IPS-20b (cell line): ENCODE data around the gene POU2F3.
A peak's percentile ranks its signal among the peaks of the same experiment; 100 is the strongest.

ENCODE experiments used
- H3K27ac ChIP-seq: one replicate; pipeline ENCODE4 v1.5.1; 2013; ENCODE audit warnings: low read length
- H3K27me3 ChIP-seq: 2 replicates; pipeline ENCODE4 v1.6.1; 2013; ENCODE audit warnings: mild to moderate bottlenecking, low read length, inconsistent platforms; ENCODE audit not compliant: insufficient read depth
- H3K36me3 ChIP-seq: 2 replicates; pipeline ENCODE4 v1.6.1; 2013; ENCODE audit warnings: low read depth, mild to moderate bottlenecking, inconsistent platforms, low read length, moderate library complexity; ENCODE audit not compliant: insufficient read depth
- H3K4me1 ChIP-seq: 2 replicates; pipeline ENCODE4 v1.6.1; 2013; ENCODE audit warnings: mild to moderate bottlenecking, control low read depth, inconsistent platforms, low read length, moderate library complexity; ENCODE audit not compliant: insufficient read depth
- H3K4me3 ChIP-seq: 2 replicates; pipeline ENCODE4 v1.5.1; 2013; ENCODE audit warnings: mild to moderate bottlenecking, low read length, inconsistent platforms
- H3K9ac ChIP-seq: 2 replicates; pipeline ENCODE4 v1.6.1; 2013; ENCODE audit warnings: low read depth, mild to moderate bottlenecking, inconsistent platforms, low read length, moderate library complexity
- H3K9me3 ChIP-seq: 2 replicates; pipeline ENCODE4 v1.6.1; 2013; ENCODE audit warnings: mild to moderate bottlenecking, low read depth, low read length, inconsistent platforms; ENCODE audit not compliant: insufficient read depth

POU2F3 gene

DNA sequence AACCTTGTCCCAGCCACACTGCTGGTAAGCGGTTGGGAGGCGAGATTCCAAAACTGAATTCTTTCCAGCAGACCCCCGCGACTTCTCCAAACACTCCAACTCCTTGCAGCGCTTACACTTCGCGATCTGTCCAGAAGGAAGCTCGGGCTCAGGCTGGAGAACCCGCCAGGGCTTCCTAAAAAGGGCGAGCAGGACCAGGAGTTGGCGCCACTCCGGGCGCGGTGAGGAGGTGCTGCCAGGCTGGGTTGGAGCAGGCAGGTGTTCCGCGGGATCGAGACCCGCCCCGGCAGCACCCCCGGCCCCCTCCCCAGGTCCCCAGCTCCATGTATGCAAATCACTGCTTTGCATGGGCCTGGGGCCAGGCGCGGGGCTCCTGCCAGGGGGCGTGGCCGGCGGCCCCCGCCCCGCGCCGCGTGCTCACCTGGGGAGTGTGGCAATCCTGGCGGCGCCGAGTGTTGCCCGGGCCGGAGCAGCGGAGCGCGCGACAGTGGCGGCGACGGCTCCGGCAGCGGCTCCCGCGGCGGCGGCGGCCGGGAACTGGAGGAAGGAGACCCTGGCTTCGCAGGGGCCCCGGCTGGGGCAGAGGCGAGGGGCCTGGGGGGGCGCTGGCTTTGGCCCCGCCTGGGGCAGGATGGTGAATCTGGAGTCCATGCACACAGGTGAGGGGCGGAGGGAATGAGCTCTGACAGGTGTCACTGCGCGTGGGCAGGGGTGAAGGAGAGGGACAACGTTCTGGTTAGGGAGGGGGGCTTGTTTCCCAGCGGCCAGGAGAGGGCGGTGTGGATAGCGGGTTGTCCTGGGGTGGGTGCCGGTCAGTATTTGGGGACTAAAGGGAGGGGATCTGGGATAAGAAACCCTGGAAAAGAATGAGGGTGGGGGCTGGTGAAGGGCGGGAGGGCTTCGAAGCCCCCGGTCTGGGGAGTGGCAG is at the start of gene POU2F3:
TSS of gene POU2F3 (plus strand) at position 428 of the 928 bp plus-strand sequence. CDS start at position 632, 204 bp downstream.
- Histone ChIP-seq H3K36me3 (no peaks in the 10 kb centered on the region), H3K9ac (no peak within 1 kb of the TSS), H3K27ac (no peak within 1 kb of the TSS), H3K4me3 (peak within 1 kb of the TSS; percentile 62), H3K4me1 (peaks cover 5% of the 10 kb centered on the region), H3K9me3 (no peaks in the 10 kb centered on the region), H3K27me3 (peaks cover 45% of the 10 kb centered on the region)

DNA sequence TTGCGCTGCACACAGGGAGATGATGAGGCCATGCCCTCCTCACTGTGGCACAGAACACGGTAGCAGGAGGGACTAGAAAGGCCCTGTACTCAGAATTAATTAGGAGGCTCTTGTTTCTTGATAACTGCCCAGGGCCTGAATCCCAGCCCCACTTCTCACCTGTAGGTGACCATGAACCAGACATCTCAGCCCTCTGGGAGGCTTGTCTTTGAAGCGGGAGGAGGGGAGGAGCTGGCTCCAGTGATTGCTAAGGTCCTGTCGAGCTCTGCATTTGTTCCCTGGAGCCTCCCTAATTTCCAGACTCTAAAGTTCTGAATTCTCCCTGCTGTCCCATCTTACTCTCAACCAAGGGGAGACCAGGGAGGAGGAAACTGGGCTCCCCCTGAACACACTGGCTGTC is 48.9 kb upstream of the POU2F3 start:
- no peaks in the 10 kb centered on the region for H3K36me3 ChIP-seq
- no peaks in the 10 kb centered on the region; the same call in 1 of the 2 replicates for H3K9me3 ChIP-seq
- no peak overlapping the region for H3K9ac ChIP-seq
- peaks cover 39% of the 10 kb centered on the region for H3K27me3 ChIP-seq
- no peak overlapping the region for H3K4me3 ChIP-seq
- no peak overlapping the region for H3K27ac ChIP-seq
- peaks cover 5% of the 10 kb centered on the region; the same call in 1 of the 2 replicates for H3K4me1 ChIP-seq

DNA sequence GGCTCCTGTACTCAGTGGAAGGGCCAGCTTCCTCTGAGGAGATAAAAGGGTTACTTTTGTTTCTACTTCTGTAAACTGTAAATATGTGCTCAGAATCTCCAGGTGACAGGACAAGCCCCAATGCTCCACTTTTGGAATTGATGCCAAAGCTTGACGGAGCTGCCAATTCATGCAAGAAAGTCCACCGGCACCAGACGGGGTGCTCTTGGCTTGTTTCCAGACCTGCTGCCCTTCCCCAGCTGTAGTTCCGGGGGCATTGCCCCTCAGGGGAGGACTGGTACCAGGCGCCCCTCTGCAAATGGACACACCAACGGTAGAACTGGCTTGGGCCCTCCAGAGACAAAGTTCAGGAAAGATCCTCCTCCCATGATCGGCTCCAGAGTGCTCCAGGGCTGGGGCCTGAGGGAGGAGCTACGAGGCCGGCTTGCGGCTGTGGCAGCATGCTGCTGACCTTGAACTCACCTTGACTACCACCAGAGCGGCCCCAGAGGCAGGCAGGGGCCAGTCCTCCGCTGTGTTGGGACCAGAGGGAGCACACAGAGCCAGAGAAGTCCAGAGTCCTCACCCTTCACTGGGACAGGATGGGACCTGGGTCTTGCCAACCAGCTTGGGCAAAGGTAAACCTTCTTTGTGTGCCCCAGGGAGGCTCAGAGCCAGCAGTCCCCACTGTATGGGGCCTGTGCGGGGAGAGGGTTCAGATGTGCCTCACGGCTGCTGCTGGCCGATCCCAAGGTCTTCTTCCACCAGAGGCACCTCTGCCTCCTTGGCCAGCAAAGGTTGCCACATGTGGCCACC is 46.9 kb upstream of the POU2F3 start:
- H3K9me3 ChIP-seq = no peaks in the 10 kb centered on the region; the same call in 1 of the 2 replicates
- peaks cover 56% of the 10 kb centered on the region for H3K27me3 ChIP-seq
- no peak overlapping the region for H3K9ac ChIP-seq
- H3K36me3 ChIP-seq = no peaks in the 10 kb centered on the region
- H3K27ac ChIP-seq = no peak overlapping the region
- peaks cover 8% of the 10 kb centered on the region; the same call in 1 of the 2 replicates for H3K4me1 ChIP-seq
- no peak overlapping the region for H3K4me3 ChIP-seq

DNA sequence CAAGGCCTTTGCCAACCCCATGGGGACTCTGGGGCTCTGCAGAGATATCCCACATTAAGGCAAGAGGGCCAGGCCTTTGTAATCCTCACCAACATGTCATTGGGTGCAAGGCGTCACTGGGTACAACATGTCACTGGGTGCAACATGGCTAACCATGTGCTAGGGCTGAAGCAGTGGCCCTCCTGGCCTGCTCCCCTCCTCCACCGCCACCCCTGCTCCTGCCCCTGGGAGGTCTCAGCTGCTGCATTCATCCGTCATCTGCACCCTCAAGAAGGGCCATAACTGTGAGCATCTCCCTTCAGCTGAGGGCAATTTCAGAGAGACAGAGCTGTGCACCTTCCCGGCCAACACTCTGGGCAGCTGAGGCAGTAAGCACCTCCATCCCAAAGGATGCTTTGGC is 45.8 kb upstream of the POU2F3 start:
- H3K4me1 ChIP-seq = peaks cover 12% of the 10 kb centered on the region; the same call in 1 of the 2 replicates
- H3K9ac ChIP-seq = no peak overlapping the region
- H3K9me3 ChIP-seq = no peaks in the 10 kb centered on the region; the same call in 1 of the 2 replicates
- H3K27ac ChIP-seq = no peak overlapping the region
- no peak overlapping the region for H3K4me3 ChIP-seq
- no peaks in the 10 kb centered on the region for H3K36me3 ChIP-seq
- peaks cover 68% of the 10 kb centered on the region for H3K27me3 ChIP-seq

DNA sequence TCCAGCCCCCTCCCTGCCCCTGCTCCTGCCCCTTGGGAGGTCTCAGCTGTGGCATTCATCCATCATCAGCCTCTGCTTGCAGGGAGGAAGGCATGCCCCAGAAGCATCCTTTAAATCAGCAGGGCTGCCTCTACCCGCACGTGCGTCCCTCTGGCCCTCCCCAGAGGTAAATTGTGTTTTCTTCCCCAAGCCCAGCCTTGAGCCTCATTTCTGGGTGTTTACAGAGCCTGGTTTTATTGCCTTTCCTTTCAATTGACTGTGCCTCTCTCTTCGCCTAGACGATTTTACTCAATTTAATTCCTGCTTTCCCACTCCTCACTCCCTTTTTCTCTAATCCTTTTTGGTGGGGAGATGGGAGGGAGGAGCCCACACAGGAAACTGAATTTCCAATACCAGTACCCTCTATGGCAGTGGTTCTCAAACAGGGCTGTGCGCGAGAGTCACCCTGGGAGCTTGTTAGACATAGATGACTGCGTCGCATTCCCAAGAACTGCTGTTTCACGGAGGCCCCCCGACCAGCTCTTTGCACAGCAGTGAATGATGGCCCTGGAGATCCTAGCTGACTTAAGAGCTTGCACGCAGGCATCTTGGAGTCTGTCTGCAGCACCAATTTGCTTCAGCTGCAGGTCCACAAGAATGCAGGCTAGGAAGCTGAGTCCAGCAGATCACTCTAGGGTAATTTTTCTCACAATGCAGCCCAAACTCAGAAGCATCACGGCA is 44.2 kb upstream of the POU2F3 start:
- Histone ChIP-seq H3K4me3 (no peak overlapping the region), H3K36me3 (no peaks in the 10 kb centered on the region), H3K9ac (no peak overlapping the region), H3K27ac (no peak overlapping the region), H3K9me3 (no peaks in the 10 kb centered on the region), H3K4me1 (peaks cover 12% of the 10 kb centered on the region; the same call in 1 of the 2 replicates), H3K27me3 (peaks cover 74% of the 10 kb centered on the region)

DNA sequence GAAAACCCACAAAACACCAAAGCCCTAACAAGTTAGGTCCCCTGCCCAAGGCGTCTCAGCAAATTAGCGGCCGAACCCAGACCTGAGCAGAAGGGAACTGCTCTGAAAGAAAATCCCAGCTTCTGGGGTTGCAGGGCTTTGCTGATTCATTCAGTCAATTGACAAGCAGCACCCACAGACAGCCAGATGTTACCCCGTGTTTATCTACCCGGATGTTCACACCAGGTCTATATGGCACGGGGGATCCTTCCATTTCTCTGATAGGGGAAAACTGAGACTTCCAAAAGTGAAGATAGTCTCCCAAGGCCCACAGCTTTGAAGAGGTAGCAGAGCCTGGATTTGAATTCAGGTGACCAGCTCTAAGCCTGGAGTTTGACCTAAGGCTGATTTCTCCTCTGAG is 43.1 kb upstream of the POU2F3 start:
- H3K9me3 ChIP-seq = no peaks in the 10 kb centered on the region
- H3K9ac ChIP-seq = no peak overlapping the region

DNA sequence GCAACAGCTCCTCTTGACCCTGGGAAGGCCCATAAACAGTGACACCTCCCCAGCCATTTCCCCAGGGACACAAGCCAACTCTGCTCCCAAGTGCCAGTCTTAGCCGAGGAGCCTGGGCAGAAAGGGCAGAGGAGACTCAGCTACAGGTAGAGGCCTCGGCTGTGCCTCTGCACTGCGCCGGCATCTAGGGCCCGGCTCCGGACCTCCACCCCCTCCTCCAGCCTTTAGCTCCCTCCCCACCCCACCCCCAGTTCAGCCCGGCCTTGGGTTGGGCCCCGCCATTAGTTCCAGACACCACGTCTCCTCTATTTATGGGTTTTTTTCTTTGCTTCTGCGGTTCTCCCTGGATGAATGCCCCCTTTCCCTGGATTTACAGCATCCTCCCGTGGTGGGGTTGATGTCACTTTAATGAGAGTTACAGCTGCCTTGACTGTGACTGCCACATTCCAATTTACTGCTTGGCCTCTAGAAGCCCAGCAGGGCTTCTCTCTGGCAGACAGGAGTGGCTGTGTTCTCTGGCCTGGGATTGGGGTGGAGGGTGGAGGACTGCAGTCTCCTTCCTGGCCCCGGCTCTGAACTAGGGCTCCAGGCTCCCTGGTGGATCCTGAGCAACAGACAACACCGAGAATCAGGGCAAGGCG is 42.6 kb upstream of the POU2F3 start:
- Histone ChIP-seq H3K27me3 (peaks cover 81% of the 10 kb centered on the region), H3K36me3 (no peaks in the 10 kb centered on the region), H3K9ac (no peak overlapping the region), H3K4me1 (peaks cover 12% of the 10 kb centered on the region; the same call in 1 of the 2 replicates), H3K4me3 (no peak overlapping the region), H3K9me3 (no peaks in the 10 kb centered on the region), H3K27ac (no peak overlapping the region)

More for the DNA sequence above, 43.1 kb upstream of the POU2F3 start:
- H3K27ac ChIP-seq = no peak overlapping the region
- H3K4me1 ChIP-seq = peaks cover 12% of the 10 kb centered on the region; the same call in 1 of the 2 replicates
- peaks cover 76% of the 10 kb centered on the region for H3K27me3 ChIP-seq
- no peak overlapping the region for H3K4me3 ChIP-seq
- H3K36me3 ChIP-seq = no peaks in the 10 kb centered on the region

DNA sequence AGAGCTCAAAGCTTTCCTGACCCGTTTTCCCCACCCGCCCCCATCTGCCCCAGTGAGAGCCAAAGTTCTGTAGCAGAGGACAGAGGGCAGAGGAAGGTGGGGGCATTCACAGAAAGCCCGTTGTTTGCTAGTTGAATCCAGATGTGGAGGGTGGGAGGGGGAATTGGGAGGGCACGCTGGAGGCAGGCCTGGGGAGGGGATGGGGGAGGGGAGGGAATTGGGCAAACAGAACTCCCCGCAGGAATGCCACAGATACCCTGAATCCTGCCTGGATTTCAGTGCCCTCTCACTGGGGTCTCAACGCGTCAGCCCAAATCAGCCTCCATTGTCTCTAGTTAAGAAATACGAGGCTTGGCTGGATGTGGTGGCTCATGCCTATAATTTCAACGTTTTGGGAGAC is 42.0 kb upstream of the POU2F3 start:
- H3K4me1 ChIP-seq = peaks cover 12% of the 10 kb centered on the region; the same call in 1 of the 2 replicates
- no peaks in the 10 kb centered on the region for H3K36me3 ChIP-seq
- H3K9ac ChIP-seq = no peak overlapping the region
- H3K27ac ChIP-seq = no peak overlapping the region
- no peak overlapping the region for H3K4me3 ChIP-seq
- peaks cover 82% of the 10 kb centered on the region for H3K27me3 ChIP-seq
- H3K9me3 ChIP-seq = no peaks in the 10 kb centered on the region

DNA sequence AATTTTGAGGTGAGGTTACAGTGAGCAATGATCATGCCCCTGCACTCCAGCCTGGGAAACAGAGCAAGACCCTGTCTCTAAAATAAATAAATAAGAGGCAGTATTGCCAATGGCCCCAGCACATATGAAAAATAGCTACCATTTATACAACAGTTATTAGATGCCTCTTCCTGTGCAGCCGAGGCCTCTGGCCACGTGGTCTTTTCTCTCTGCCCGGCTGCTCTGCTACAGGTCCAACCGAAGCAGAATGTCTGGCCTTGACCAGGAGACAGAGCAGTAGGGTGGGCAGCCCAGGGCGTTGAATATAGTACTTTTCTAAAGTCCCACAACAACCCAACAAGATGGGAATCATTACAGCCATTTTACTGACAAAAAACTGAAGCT is 41.5 kb upstream of the POU2F3 start:
- Histone ChIP-seq H3K36me3 (no peaks in the 10 kb centered on the region), H3K9me3 (no peaks in the 10 kb centered on the region), H3K27me3 (peaks cover 83% of the 10 kb centered on the region), H3K27ac (no peak overlapping the region), H3K4me3 (no peak overlapping the region), H3K9ac (no peak overlapping the region), H3K4me1 (peaks cover 12% of the 10 kb centered on the region; the same call in 1 of the 2 replicates)

DNA sequence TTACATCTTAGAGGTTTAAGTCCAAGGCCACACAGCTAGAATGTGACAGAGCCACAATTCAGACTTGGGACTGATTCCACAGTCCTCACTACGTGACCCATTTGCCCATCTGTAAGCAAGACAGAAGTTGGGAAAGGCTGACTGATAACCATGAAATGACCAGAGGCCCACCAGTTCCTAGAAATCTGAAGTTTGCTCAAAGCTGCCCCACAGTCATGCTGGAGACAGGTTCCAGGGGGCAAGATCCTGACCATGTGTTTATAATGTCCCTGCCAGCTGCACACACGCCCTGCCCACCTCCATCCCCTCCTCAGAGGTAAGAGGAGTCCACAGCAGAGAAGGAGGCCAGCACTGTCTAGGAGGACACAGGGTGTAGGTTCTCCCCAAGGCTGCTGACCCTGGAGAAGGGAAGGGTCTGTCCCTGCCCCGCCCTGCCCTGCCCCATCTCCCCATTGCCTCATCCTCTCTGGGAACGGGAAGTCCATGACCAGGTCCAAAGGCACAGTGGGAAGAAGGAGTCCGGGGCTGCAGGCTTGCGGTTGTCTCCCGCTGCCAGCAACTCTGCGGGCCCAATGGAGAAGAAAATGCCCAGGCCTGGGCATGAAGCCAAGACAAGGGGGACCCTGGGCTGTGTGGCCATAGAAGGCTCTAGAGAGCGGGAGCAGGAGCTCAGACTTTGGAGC is 41.0 kb upstream of the POU2F3 start:
- Histone ChIP-seq H3K4me3 (no peak overlapping the region), H3K27ac (no peak overlapping the region), H3K27me3 (peaks cover 88% of the 10 kb centered on the region), H3K4me1 (peaks cover 12% of the 10 kb centered on the region; the same call in 1 of the 2 replicates), H3K9ac (no peak overlapping the region), H3K36me3 (no peaks in the 10 kb centered on the region), H3K9me3 (no peaks in the 10 kb centered on the region)
